Stimulated activated CD4-positive, alpha-beta T cell treated with anti-CD3 and anti-CD28 coated beads, Interleukin-4, amount 100 ng/mL, for 24 hours (primary cell): ENCODE results near the gene NPVF.

Source experiments
- DNase-seq: peaks from one replicate; pipeline ENCODE4 v3.0.0-alpha.2; 2020

Gene NPVF

DNA sequence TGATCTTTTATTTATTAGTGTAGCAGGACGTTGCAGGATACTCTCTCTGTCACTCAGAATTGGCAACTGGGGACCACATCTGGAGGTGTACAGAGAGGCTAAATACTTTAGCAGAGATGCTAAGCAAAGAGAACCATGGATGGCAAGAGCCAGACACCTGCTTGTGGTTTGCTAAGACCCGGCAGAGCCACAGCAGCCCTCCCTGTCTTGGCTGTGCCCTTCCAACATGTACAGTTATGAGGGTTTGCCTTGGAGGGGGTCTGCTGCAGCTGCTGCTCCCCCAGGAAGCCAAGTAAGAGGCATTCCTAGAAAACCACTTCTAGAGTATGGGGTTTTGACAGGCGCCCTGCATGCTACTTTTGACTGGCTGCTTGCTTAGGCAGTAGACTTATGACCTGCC is 5.1 kb downstream of the NPVF start:
- DNase-seq = no peak

DNA sequence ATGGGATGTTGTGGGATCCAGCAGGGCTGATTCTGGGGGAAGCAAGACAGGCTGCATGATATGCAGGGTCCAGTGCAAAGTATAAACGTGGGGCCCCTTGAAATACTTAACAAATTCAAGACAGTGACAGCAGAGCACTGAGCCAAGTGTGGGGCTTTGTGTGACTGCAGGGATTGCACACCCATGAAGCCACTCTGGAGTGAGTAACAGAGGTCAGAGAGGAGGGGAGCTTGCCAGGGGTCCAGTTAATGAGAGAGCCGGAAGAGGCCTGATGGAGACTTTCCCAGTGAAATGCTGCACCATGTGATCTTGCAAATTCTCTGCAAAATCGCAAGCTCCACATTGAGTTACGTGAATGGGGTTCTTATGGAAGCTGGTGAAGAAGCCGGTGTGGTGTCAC is 5.6 kb downstream of the NPVF start:
- DNase-seq = no peak

DNA sequence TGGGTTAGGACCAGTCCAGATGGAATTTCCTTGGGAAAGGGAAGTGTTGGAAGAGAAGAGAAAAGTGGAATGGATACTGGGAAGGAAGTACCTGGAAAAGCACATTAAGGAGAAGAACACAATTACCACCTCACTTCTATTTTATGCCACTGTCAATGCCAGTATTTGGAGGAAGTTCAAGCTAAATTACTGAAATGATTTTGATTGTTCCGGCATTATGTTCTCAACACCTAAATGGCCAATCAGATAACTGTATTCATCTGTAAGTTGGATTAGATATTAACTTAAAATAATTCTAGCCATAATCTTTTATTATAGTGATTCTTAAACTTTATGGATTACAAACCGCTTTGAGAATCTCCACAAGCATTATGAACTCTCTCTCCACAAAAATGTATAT is 7.3 kb downstream of the NPVF start:
- no peak for DNase-seq

DNA sequence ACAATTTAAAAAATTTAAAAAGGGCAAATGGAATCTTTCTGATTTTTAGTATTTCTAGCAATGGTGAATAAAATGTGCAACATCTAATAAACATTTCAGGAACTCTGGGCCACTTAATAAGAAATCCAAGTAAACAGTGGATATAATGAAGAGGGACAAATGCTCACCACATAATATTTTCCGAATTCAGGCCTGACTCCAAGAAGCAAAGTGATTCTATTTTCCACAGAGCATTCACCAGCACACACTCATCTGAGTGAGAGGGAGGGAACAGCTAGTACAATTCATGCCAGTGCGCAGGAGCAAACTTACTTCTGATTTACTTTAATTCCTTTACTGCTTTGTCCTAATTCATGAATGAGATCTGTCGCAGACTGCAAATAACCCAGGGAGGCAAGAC is 10.1 kb downstream of the NPVF start:
- no peak for DNase-seq

DNA sequence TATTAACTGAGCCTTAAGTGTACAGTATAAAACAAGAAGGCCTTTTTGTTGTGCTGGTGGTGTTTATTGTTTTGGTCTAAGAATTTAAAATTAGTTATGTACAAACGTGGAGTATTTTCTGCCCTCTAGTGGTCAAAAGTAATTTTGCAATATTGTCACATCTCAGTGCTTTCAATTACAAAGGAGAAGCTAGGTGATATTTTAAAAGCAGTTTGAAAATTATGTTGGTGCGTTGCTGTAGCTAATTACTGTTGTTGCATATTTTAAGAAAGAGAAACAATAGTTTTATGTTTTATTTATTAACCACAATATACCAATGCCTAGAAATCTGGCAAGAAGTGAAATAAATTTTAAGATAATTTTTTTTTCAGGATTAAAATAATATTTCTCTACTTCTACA is 11.4 kb downstream of the NPVF start:
- DNase-seq = no peak

DNA sequence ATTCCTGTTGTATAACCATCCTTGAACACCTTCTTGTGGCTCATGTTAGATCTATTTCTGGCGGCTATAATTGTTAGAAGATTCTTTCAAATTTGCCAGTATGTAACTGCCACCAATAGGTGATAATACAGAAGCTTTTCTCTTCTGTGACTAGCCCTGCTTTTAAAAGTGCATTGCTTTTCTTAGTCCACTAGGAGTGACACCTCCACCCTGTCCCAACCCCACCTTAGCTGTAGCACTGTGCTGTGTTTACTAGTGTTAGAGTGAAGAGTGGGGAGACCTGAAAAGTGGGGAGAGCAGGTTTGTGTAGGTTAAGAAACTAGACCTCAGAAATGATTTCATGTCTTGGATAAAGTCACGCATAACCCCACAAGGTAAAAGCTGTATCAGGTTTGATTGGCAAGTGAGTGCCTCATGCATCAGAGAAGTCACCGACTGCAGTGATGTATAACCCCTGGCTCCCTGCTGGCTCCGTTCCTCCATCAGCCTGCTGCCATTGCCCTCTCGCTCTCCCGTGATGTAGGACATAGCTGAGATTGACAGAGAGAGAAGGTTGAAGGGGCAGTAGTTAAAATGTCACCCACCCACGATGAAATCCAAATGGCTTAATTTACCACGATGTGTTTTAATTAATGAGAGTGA is 12.5 kb downstream of the NPVF start:
- DNase-seq = no peak

DNA sequence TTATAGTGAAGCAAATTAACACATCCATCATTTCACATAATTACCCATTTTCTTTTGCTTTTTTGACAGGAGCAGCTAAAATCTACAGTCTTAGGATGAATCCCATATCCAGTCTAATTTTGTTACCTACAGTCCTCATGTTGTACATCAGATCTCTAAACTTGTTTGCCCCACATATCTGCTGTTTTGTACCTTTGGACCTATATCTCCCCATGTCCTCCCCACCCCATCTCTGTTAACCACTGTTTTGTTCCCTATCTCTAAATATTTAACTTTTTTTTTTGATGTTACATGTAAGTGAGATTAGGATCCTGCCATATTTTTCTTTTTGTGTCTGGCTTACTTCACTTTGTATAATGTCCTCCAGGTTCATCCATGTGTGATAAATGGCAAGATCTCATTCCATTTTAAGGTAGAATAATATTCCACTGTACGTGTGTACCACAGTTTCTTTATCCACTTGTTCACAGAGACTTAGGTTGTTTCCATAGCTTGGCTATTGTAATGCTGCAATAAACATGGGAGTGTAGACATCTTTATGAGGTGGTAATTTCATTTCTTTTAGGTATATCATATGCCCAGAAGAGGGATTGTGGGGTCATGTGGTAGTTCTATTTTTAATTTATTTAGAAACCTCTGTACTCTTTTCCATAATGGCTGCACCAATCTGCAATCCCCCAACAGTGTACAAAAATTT is 19.6 kb downstream of the NPVF start:
- DNase-seq = no peak

DNA sequence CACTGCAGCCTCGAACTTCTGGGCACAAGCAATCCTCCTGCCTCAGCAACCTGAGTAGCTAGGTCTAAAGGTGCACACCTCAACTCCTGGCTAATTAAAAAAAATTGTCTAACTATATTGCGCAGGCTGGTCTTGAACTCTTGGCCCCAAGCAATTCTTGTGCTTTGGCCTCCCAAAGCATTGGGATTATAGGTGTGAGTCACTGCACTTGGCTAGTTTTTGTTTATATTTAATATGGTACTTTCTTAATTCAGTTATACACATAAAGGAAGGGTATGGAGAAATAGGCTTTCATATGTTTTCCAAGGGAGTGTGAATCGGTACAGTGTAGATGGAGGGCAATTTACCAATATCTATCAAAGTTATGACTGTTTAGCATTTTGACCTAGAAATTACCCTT is 20.4 kb downstream of the NPVF start:
- DNase-seq = no peak

DNA sequence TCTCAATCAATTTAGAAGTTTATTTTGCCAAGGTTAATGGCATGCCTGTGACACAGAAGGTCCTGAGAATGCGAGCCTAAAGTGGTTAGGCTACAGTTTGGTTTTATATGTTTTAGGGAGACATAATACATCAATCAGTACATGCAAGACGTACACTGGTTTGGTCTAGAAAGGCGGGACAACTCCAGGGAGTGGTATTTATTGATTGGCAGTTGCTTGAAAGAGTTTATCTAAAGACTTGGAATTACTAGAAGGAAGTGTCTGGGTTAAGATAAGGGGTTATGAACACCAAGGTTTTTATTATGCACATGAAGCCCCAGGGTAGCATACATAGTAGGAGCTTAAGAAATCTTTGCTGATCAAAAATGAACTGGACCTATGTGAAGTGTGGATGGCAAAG is 21.5 kb downstream of the NPVF start:
- DNase-seq = no peak

DNA sequence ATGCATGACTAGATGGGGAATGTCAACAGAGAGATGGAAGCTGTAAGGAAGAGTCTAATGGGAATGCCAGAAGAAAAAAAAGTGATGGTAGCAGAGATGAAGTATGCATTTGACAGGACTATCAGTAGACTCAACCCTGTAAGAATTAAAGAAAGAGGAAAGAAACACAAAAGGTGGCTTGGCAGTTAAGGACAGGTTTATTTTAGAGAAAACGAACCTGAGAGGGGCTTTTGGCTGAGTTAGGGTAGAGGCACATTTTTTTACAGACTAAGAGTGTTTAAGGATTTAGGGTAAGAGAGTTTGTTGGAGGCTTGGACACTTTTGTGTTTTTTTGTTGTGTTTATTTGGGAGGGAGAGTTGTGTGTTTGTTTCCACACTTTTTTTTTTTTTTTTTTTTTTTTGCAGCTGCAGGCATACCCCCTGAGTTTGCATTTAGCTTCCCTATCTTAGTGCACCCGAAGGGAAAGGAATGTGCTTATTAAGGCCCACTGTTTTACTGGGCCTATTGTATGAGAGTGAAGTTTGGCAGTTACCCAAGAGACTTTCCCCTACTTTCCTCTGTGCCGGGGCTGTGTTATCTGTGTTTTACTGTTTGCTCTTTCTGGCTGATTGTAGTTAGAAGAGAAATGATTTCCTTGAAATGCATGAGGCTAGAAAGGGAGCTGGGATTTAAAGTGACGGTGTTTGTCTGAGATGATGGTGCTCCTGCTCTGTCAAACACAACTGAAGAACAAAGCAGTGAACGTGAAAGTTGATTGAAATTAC is 32.0 kb downstream of the NPVF start:
- DNase-seq = no peak

DNA sequence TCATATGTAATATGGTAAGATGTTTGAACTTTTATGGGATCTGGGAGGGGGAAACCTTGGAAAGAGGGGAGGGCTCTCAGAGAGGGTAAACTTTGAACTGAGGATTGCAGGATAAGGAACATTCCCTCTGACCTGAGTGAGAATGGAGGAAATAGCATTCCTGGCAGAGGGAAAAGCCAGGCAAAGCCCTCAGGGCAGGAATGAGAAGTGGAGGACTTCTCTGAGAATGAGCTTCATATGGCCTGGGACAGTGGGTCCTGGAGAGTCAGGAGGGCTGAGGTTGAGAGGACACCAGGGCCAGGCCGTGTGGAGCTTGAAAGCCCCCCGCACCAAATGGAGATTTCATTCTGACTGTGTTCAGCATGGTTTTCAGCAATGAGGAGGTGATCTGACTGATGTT is 34.2 kb downstream of the NPVF start:
- no peak for DNase-seq

DNA sequence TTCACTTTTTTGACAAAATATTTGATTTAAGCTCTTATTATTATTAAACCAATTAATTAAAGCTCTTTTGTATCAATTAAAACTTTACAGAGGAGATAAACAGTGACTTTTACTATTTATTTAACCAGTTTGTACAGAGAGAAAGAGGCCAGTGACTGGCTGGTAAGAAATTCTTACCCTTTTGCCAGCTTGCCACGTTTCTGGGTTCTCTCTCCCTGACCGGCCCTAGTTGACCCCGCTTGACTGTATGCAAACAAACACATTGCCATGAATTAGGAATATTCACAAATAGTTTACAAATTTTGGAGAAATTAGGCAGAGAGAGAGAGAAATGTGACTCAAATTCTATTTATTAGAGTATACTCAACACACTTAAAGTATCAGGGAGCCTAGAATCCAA is 36.2 kb downstream of the NPVF start:
- no peak for DNase-seq

DNA sequence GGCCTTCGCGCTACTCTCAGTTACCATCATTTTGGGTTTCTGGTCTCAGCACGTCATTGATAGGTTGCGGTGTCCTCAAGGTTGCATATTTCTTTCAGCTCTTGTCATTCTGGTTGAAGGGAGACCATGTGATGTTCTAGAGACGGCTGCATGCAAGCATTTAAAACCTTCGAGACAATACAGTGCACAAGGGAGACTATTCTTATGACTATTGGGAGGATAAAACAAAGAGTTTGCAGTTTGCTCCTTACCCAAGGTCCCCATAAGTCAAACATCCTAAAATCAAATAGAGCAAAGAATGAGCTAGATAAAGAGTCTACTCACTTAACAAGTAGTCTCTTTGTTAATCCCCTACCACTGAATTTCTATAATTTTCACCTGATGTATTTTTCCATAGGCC is 39.1 kb downstream of the NPVF start:
- no peak for DNase-seq

DNA sequence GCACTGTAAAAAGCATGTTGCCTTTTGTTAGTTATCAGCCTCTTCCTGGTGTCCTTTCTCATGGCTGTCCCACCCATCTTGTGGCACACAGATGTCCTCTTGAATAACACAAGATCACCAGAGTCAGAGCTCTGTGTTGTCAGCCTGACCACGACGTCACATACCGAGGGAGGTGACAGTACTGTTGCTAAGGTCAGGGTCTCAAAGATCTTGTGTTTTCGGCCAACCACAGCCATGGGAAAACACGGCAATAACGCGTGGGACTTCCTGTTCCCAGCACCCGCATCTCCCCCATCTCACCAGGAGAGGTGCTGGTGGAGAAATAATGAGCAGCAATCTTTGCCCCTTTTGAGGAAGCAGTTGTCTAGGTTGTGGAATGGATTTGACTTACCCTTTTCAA is 40.4 kb downstream of the NPVF start:
- no peak for DNase-seq

DNA sequence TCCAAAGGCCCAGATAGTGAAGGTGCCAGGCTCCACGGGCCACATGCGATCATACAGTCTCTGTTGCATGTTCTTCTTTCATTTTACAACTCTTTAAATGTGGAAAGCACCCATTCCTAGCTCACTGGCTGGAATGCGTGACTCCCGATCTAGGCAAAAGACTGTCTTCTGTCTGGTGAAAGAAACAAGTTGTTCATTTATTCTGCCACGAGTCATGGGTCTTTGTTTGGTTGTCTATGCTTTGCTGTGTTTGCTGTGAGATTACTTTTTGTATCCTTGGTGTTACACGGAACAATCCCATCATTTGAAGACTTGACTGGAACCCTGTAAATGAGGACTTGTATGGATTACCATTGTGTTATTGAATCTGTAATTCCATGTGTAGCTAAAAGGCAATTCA is 41.9 kb downstream of the NPVF start:
- no peak for DNase-seq

DNA sequence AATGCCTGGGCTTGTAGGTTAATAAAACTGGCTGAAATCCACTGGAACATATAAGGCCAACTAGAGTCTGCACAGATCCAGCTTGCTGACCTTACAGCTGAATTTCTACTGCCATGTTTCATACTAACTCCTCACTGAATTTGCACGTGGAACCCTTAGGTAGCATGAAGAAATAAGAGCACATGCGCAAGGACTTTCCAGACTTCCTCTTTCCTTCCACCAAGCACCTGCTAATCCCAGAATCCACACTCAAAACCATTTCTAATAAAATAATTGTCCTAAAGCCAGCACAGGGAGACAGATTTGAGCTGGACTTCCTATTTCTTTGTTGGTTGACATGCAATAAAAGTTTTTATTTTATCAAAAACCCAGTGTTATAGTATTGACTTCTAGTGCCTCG is 46.8 kb downstream of the NPVF start:
- DNase-seq = no peak

DNA sequence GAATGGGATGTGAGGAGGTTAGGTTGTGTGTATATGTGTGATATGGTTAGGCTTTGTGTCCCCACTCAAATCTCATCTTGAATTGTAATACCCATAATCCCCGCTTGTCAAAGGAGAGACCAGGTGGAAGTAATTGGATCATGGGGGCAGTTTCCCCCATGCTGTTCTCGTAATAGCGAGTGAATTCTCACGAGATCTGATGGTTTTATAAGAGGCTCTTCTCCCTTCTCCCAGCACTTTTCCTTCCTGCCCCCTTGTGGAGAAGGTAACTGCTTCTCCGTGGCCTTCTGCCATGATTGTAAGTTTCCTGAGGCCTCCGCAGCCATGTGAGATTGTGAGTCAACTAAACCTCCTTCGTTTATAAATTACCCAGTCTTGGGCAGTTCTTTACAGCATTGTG is 47.3 kb downstream of the NPVF start:
- no peak for DNase-seq

DNA sequence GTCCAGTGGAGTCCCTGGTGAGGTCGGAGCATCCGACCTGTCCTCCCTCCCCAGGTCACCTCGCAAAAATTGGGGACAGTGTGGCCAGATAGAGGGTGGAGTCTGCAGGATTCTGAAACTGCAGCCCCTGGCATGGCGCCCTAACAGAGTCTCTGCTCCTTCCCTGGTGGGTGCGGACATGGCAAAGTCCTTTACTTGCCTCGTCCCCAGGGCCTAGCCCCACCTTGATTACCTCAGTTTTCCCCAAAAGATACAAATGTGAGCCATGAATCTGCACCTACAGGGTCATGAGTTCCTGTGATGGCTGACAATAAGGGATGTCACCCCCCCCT is 47.7 kb downstream of the NPVF start:
- no peak for DNase-seq

DNA sequence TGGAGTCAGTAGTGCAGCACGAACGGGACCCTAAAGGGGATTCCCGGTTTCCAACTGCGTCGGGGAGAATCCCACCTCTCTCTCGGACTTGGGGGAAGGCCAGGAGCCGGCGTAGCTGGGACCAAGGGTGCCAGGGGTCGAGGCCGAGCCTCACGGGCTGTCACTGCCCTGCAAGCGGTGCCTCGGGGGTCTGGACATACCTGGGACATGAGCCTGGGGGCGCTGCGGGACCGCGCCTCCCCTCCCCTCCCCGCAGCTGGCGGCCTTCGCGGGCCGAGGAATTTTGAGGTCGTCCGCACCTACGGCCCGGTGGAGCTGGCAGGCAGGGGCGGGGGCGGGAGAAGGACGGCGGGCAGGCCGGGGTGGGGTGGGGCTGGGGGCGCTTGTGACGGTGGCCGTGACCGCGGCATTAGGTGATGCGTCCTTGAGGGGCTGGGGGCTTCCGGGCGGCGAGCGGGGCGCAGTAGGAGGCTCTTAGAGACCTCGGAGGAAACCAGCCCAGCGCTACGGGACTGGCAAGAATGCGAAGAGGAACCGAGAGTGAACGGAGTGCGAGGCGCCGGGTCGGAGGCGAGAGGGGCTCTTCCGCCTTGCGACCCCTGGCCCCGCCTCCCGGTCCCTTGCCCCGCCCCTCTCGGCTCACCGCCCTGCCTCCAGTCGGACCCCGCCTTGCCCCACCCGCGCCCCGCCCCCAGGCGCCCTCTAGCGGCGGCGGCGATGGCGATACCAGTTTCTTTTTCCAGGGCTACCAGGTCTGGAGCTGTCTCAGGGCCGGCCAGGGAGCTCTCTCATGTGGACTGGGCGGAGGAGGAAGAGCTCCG is 48.3 kb downstream of the NPVF start:
- DNase-seq = peak; percentile 95

DNA sequence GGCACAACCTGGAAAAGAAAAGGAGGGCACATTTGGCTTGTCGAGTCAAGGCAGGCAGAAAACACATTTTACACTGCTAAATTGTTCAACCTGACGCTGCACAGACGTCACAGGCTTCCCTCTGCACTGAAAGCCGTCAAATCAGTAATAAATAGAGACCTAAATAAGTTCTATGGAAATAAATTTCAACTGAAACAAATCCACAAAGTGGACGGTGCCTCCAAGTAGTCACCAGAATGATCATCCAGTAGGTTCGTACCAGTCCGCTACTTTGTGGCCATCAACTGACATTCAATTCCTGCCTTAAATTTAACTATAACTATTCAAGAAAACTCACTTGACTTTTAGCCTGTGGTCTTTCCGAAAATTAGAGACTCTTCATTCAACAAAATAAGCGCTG is 49.0 kb downstream of the NPVF start:
- DNase-seq = no peak
